ENCODE data around the gene CAPN3. TPM values are rescaled to one million over a fixed set of nuclear protein-coding genes. Genes with fewer than 3 reads are reported as not detected.
A peak's percentile ranks its signal among the peaks of the same experiment; 100 is the strongest.

CAPN3 gene
- total RNA-seq, 2 experiments from 2014 or later, result 8.2 to 8.7 TPM

- ATAC-seq (ENCODE audit: poor library complexity) (no peak), DNase-seq (peak in 2 of 14 experiments; percentile 21 to 32)
- Histone ChIP-seq H3K4me1 (ENCODE audit: insufficient read depth, low read length) (no peaks in the 10 kb centered on the region), H3K36me3 (ENCODE audit: insufficient read depth, low read length) (no peaks in the 10 kb centered on the region), H3K27ac (ENCODE audit: low read depth in 1 of 2, low read length in 2 of 2) (no peak overlapping the region), H3K4me3 (ENCODE audit: low read length) (no peak overlapping the region), H3K27me3 (ENCODE audit: control insufficient read depth in 1 of 2, insufficient read depth in 2 of 2, low read length in 2 of 2) (no peaks in the 10 kb centered on the region), H3K9me3 (ENCODE audit: control insufficient read depth in 1 of 2, insufficient read depth in 1 of 2, low read length in 2 of 2) (no peaks in the 10 kb centered on the region)
- Mint-ChIP-seq H3K27ac (no peak overlapping the region), H3K4me1 (ENCODE audit: low read depth) (no peaks in the 10 kb centered on the region), H3K4me3 (no peak overlapping the region), H3K9me3 (no peaks in the 10 kb centered on the region), H3K27me3 (no peaks in the 10 kb centered on the region), H3K36me3 (ENCODE audit: low read depth) (no peaks in the 10 kb centered on the region)
- intact Hi-C loops (cut with DNase I, micrococcal nuclease), result no loop called here
- ChIA-PET CTCF (no interaction called here), POLR2A (no interaction called here)
- no peak for TF ChIP-seq CTCF (IDR thresholded peaks at IDR 0.05)
Measured at GRCh38 chr15:42367041-42367440, 7.7 kb downstream of the CAPN3 start.

GRCh38 chr15:42368096-42368495, 8.8 kb downstream of the CAPN3 start:
- Mint-ChIP-seq H3K27me3 (no peaks in the 10 kb centered on the region), H3K36me3 (ENCODE audit: low read depth) (no peaks in the 10 kb centered on the region), H3K4me3 (no peak overlapping the region), H3K4me1 (ENCODE audit: low read depth) (no peaks in the 10 kb centered on the region), H3K9me3 (no peaks in the 10 kb centered on the region), H3K27ac (no peak overlapping the region)
- H3K36me3 ChIP-seq (ENCODE audit: insufficient read depth, low read length), result no peaks in the 10 kb centered on the region
- intact Hi-C loops (cut with DNase I, micrococcal nuclease), result no loop called here
- H3K27me3 ChIP-seq (ENCODE audit: control insufficient read depth in 1 of 2, insufficient read depth in 2 of 2, low read length in 2 of 2), result no peaks in the 10 kb centered on the region
- no peak for DNase-seq
- ATAC-seq (ENCODE audit: poor library complexity), result no peak
- TF ChIP-seq CTCF (IDR thresholded peaks at IDR 0.05), result no peak
- H3K4me1 ChIP-seq (ENCODE audit: insufficient read depth, low read length), result no peaks in the 10 kb centered on the region
- no peaks in the 10 kb centered on the region for H3K9me3 ChIP-seq (ENCODE audit: control insufficient read depth in 1 of 2, insufficient read depth in 1 of 2, low read length in 2 of 2)
- ChIA-PET CTCF (no interaction called here), POLR2A (no interaction called here)
- H3K4me3 ChIP-seq (ENCODE audit: low read length), result no peak overlapping the region
- H3K27ac ChIP-seq (ENCODE audit: low read depth in 1 of 2, low read length in 2 of 2), result no peak overlapping the region

- H3K27me3 Mint-ChIP-seq, result no peaks in the 10 kb centered on the region
- no peak for ATAC-seq (ENCODE audit: poor library complexity)
- H3K36me3 Mint-ChIP-seq (ENCODE audit: low read depth), result no peaks in the 10 kb centered on the region
- Histone ChIP-seq H3K36me3 (ENCODE audit: insufficient read depth, low read length) (no peaks in the 10 kb centered on the region), H3K4me3 (ENCODE audit: low read length) (no peak overlapping the region), H3K27ac (ENCODE audit: low read depth in 1 of 2, low read length in 2 of 2) (no peak overlapping the region), H3K9me3 (ENCODE audit: control insufficient read depth in 1 of 2, insufficient read depth in 1 of 2, low read length in 2 of 2) (no peaks in the 10 kb centered on the region), H3K4me1 (ENCODE audit: insufficient read depth, low read length) (no peaks in the 10 kb centered on the region), H3K27me3 (ENCODE audit: control insufficient read depth in 1 of 2, insufficient read depth in 2 of 2, low read length in 2 of 2) (no peaks in the 10 kb centered on the region)
- TF ChIP-seq CTCF (IDR thresholded peaks at IDR 0.05), result no peak
- H3K4me1 Mint-ChIP-seq (ENCODE audit: low read depth), result no peaks in the 10 kb centered on the region
- H3K4me3 Mint-ChIP-seq, result no peak overlapping the region
- intact Hi-C loops (cut with DNase I, micrococcal nuclease), result no loop called here
- H3K9me3 Mint-ChIP-seq, result no peaks in the 10 kb centered on the region
- DNase-seq, result no peak
- H3K27ac Mint-ChIP-seq, result no peak overlapping the region
- POLR2A ChIA-PET, result no interaction called here
- CTCF ChIA-PET, result no interaction called here
Measured at GRCh38 chr15:42371096-42371495, 11.8 kb downstream of the CAPN3 start.
